ENCODE results near the gene PAX5.
A peak's percentile ranks its signal among the peaks of the same experiment; 100 is the strongest.

Gene PAX5

DNA sequence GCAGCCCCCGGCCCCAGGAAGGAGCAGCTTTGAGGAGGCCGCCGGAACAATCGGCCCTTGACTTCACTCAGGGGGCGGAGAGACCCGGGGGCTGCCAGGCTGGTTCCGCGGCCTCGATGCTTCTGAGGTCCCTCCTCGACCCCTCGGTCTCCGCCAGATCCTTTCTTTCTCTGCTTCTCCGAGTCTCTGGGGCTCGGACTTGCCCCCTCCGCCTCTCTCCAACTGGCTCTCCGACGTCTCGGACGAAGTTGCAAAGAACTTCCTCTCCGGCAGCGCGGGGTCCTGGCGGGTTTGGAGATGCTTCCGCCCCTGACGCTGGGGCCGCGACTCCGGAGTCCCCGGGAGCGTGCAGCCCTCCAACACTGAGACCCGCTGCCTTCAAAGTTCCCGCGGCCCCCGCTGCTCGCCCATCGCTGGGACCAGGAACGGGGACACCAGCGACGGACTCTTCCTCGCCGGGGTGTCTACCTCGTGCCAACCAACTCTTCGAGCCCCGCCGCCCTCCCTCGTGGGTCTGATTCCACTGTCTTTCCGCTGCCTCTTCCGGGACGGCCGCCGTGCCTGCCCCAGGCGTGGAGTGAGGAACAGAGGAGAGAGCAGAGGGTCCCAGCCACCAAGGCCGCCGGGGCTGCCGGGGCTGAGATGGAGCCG, 7.0 kb downstream of the PAX5 start:
- TF ChIP-seq, protein P1, sequence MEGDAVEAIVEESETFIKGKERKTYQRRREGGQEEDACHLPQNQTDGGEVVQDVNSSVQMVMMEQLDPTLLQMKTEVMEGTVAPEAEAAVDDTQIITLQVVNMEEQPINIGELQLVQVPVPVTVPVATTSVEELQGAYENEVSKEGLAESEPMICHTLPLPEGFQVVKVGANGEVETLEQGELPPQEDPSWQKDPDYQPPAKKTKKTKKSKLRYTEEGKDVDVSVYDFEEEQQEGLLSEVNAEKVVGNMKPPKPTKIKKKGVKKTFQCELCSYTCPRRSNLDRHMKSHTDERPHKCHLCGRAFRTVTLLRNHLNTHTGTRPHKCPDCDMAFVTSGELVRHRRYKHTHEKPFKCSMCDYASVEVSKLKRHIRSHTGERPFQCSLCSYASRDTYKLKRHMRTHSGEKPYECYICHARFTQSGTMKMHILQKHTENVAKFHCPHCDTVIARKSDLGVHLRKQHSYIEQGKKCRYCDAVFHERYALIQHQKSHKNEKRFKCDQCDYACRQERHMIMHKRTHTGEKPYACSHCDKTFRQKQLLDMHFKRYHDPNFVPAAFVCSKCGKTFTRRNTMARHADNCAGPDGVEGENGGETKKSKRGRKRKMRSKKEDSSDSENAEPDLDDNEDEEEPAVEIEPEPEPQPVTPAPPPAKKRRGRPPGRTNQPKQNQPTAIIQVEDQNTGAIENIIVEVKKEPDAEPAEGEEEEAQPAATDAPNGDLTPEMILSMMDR (IDR thresholded peaks at IDR 0.05): no peak
- H3K27ac ChIP-seq: peak overlapping the region; percentile 39

DNA sequence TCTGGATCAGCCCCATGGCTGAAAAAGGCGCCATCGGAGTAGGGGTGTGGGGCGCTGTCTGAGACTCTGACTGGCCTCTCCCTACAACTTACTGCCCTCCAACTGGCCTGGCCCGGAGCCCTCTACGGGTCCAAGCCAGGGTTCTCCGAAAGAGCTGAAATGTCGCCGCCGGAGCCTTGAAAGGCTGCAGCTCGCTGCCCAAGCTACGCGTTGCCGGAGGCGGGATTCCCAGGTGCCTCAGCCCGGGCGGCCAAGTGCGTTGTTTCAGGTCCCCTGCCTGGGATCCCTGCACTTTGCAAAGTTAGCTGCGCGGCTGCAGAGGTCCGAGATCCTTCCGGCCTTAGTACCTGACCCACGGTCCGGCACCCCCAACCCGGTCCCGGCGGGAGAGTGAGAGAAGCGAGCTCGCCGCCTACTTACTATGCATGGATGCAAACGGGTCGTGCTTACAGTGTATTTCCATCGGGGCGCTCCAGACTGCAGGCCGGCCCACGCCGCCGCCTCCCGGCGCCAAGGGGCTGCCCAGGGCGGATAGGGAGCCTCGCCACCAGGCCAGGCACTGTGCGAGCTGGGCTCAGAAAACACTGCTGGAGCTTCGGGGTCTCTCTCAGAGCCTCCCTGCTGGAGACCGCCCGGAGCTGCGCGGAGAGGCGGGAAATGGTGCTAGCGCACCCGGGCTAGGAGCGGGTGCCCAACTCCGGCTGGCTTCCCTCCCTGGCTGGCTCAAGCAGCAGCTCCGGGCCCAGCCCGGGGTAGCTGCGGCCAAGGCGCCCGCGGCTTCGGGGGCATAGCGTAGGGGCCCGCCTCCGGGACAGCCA, 7.7 kb downstream of the PAX5 start:
- TF ChIP-seq ZFX (IDR thresholded peaks at IDR 0.05; ENCODE audit: borderline replicate concordance): no peak
- TF ChIP-seq, protein P1 (IDR thresholded peaks at IDR 0.05): peak; percentile 19; the same call in 1 of the 2 replicates
- no peak overlapping the region for H3K27ac ChIP-seq

DNA sequence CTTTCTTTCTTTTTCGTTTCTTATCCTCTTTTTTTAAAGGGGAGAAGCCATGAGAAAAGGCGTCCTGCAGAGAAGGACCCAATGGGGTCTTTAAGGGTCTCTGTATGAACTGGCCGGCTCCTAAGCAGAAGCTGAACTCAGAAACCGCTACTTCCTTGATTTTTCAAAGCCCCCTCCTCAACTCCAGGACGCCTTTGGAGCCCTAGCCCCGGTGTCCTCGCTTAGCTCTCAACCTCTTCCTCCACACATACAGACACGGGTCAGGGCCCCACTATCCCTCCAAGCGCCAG, 8.3 kb downstream of the PAX5 start:
- TF ChIP-seq, protein P1 (IDR thresholded peaks at IDR 0.05): no peak
- TF ChIP-seq ZFX (IDR thresholded peaks at IDR 0.05; ENCODE audit: borderline replicate concordance): no peak
- no peak overlapping the region for H3K27ac ChIP-seq

DNA sequence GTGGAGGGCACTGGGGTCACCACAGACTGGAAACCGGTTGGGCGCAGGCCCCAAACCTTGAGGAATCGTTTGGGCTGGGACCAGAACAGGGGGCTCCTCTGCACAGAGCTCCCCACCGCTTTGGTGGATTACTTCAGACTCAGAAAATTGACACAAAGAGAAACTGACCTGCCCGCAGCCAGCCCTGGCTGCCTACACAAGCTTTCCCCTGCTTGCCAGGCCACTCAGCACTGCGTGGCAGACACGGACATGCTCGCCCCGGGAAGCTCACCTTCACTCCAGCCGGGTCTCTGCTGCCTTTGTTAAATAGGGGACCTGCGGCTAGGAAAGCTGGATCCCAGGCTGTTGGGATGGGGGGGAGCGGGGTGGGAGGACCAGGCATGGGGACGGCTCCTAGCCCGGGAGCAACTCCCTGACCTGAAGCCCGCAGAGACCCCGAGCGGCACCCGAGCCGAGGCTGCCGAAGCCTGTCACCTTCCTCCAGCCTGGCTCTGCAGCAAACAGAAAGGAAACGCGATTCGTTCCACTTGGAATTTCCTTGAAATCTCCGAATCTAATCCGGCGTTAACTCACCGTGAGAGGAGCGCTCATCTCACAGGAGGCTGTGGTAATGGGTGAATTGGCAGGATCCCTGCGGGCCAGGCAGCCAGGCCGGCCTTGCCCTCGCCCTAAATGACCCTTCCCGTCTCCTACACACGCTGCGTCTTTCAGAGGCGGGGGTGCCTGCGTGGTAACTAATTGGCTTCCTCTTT, 8.8 kb downstream of the PAX5 start:
- no peak overlapping the region for H3K27ac ChIP-seq
- TF ChIP-seq, protein P1 (IDR thresholded peaks at IDR 0.05): no peak
- TF ChIP-seq ZFX (IDR thresholded peaks at IDR 0.05; ENCODE audit: borderline replicate concordance): no peak

DNA sequence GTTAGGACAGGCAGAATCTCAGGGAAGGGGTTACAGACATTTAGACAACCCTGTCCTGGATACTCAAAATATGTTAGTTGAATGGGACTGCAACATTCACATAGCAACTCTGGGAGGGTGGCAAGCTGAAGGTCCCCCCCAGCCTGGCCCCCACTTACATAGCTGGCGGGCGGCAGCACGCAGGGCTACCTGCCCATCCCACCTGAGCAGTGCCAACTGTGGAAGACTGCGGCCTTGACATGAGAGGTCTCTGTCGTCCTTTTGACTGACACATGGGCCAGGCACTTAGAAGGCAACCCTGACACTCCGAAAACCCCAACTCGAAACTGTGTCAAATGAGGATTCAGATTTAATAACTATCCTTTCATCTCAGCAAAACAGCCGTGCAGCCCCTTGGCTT, 16.5 kb downstream of the PAX5 start:
- TF ChIP-seq, protein P1 (IDR thresholded peaks at IDR 0.05): no peak
- TF ChIP-seq ZFX (IDR thresholded peaks at IDR 0.05; ENCODE audit: borderline replicate concordance): no peak

DNA sequence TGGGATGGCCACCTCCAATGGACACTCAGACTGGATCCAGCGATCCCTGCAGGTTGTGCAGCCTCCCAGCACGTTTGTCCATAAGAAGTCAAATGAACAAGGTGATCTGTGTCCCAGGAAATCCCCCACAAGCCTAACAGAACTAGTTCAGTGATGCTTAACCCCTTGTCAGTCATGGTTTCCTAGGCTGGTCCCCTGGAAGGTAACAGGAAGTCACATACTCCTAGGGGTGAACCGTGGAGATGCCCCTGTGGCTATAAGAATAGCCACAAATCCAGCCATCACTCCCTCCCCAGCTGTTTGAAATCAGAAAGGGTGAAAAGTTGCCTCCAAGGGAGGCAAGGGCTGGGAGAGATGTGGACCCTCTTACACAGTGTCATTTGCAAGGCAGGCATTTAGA, 22.5 kb downstream of the PAX5 start:
- H3K27ac ChIP-seq: no peak overlapping the region

More for the DNA sequence above, 16.5 kb downstream of the PAX5 start:
- no peak overlapping the region for H3K27ac ChIP-seq

More for the DNA sequence above, 22.5 kb downstream of the PAX5 start:
- no peak for TF ChIP-seq ZFX (IDR thresholded peaks at IDR 0.05; ENCODE audit: borderline replicate concordance)
- TF ChIP-seq, protein P1 (IDR thresholded peaks at IDR 0.05): no peak
